Breast epithelium (tissue), 4 donors: ENCODE results near the gene AMZ2. TPM values are rescaled to one million over a fixed set of nuclear protein-coding genes. Genes with fewer than 3 reads are reported as not detected.
"Not testable (repeated sequence)": the region's sequence is repeated elsewhere in the genome, so short reads cannot be mapped to it uniquely, and the experiment has no call there.

Experiments
- DNase-seq, 2 donors: peaks; one replicate each; pipeline ENCODE4 v3.0.0-alpha.2; 2019; ENCODE audit warnings: low spot score in 2 of 2
- H3K27ac ChIP-seq, 2 donors: fragments of 200-600 bp; sonication (generic) in 1 of 2; one replicate each; pipeline ENCODE4 v1.5.1; 2016 to 2019; ENCODE audit warnings: mild to moderate bottlenecking in 1 of 2
- H3K27me3 ChIP-seq, 2 donors: fragments of 200-600 bp; sonication (generic) in 1 of 2; one replicate each; pipeline versions ENCODE4 v1.5.1 to v1.6.0; 2017 to 2019; ENCODE audit warnings: control low read depth in 1 of 2, mild to moderate bottlenecking in 1 of 2
- H3K36me3 ChIP-seq: fragments of 200-600 bp; one replicate; pipeline ENCODE4 v1.5.1; 2019
- H3K4me1 ChIP-seq, 2 donors: fragments of 200-600 bp; sonication (generic); one replicate each; pipeline ENCODE4 v1.5.1; 2016 to 2019; ENCODE audit warnings: control low read depth in 1 of 2
- H3K4me3 ChIP-seq, 3 donors: fragments of 200-600 bp; sonication (generic); 1 replicate in 2 of 3; 2 replicates in 1 of 3; pipeline ENCODE4 v1.5.1; 2016 to 2019; ENCODE audit warnings: mild to moderate bottlenecking in 3 of 3, moderate library complexity in 2 of 3
- H3K9me3 ChIP-seq, 2 donors: fragments of 200-600 bp; sonication (generic) in 1 of 2; one replicate each; pipeline ENCODE4 v1.5.1; 2016 to 2019; ENCODE audit warnings: control low read depth in 1 of 2
- POLR2A ChIP-seq: fragments of 450-650 bp; IDR thresholded peaks from one replicate; pipeline ENCODE4 v1.6.1; 2016; ENCODE audit warnings: antibody characterized with exemption, mild to moderate bottlenecking, moderate library complexity
- POLR2AphosphoS5 ChIP-seq, 3 donors: sonication (generic); formaldehyde crosslinking; IDR thresholded peaks; one replicate each; pipeline ENCODE4 v1.6.1; 2017; ENCODE audit warnings: antibody characterized with exemption in 3 of 3
- intact Hi-C: fragments of 100-400 bp; cut with DNase I; formaldehyde crosslinking; loops from one replicate; pipeline ENCODE4 v1.15.1; 2023; ENCODE audit warnings: low total_unique reads
- total RNA-seq, 3 donors: library from RNA; depleted of rRNA; stranded (reverse); fragments of >200 nt; gene quantifications; one replicate each; pipeline ENCODE4 v1.1.0, GENCODE V29; 2016
- TF ChIP-seq, protein P1 (sequence below), 3 donors: fragments of 450-650 bp; IDR thresholded peaks; one replicate each; pipeline ENCODE4 v1.5.1; 2016 to 2017; ENCODE audit warnings: antibody characterized with exemption in 3 of 3, mild to moderate bottlenecking in 3 of 3, moderate library complexity in 3 of 3

AMZ2 gene
- total RNA-seq, 3 donors from 2014 or later = 36.7 to 94.9 (median 48.3) TPM

DNA sequence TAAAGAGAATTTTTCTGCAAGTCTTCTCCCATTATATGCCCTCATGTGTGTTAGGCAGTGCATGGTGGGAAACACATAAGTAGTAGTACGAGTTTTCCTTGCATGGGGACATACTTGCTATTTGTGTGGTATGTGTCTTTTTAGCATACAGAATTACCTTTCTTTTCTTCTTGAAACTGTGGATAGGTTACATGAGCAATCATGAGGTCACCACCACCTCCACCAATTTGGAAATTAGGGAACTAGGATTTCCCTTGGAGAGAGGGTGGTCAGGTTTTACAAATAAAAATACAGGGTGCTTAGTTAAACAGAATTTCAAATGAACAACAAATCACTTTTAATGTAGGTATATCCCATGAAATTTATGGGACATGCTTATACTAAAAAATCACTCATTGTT, 16.3 kb upstream of the AMZ2 start:
- no peak overlapping the region for H3K4me3 ChIP-seq
- intact Hi-C loops = no loop called here
- no peak for TF ChIP-seq POLR2A
- TF ChIP-seq POLR2AphosphoS5 (IDR thresholded peaks at IDR 0.05) = no peak
- TF ChIP-seq, protein P1, sequence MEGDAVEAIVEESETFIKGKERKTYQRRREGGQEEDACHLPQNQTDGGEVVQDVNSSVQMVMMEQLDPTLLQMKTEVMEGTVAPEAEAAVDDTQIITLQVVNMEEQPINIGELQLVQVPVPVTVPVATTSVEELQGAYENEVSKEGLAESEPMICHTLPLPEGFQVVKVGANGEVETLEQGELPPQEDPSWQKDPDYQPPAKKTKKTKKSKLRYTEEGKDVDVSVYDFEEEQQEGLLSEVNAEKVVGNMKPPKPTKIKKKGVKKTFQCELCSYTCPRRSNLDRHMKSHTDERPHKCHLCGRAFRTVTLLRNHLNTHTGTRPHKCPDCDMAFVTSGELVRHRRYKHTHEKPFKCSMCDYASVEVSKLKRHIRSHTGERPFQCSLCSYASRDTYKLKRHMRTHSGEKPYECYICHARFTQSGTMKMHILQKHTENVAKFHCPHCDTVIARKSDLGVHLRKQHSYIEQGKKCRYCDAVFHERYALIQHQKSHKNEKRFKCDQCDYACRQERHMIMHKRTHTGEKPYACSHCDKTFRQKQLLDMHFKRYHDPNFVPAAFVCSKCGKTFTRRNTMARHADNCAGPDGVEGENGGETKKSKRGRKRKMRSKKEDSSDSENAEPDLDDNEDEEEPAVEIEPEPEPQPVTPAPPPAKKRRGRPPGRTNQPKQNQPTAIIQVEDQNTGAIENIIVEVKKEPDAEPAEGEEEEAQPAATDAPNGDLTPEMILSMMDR (IDR thresholded peaks at IDR 0.05) = no peak
- H3K9me3 ChIP-seq = no peaks in the 10 kb centered on the region
- no peak for DNase-seq
- H3K4me1 ChIP-seq = no peaks in the 10 kb centered on the region
- no peak overlapping the region for H3K27ac ChIP-seq
- no peaks in the 10 kb centered on the region for H3K27me3 ChIP-seq
- no peaks in the 10 kb centered on the region for H3K36me3 ChIP-seq

DNA sequence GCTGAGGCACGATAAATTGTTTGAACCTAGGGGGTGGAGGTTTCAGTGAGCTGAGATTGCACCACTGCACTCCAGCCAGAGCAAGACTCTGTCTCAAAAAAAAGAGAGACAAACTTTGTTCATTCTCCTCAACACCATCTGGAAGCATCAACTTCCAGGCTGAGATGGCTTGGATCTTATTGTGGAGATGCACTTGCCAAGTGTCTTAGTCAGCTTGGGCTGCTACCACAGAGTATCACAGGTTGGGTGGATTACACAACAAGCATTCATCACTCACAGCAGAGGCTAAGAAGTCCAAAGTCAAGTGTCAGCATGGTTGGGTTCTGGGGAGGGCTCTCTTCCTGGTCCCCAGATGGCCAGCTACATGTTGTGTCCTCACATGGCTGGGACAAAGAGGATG, 15.1 kb upstream of the AMZ2 start:
- DNase-seq, H3K27ac ChIP-seq, H3K27me3 ChIP-seq, H3K36me3 ChIP-seq, H3K9me3 ChIP-seq, intact Hi-C loops, H3K4me3 ChIP-seq, H3K4me1 ChIP-seq: not testable (repeated sequence)
- peak in 1 of 3 donors; percentile 37 for TF ChIP-seq POLR2AphosphoS5 (IDR thresholded peaks at IDR 0.05)

- H3K36me3 ChIP-seq, intact Hi-C loops, H3K27me3 ChIP-seq, DNase-seq, H3K4me3 ChIP-seq, H3K4me1 ChIP-seq, H3K9me3 ChIP-seq: not testable (repeated sequence)
- H3K27ac ChIP-seq = peak overlapping the region; percentile 55 to 65
Measured at GRCh38 chr17:68234726-68235335, 13.0 kb upstream of the AMZ2 start.

DNA sequence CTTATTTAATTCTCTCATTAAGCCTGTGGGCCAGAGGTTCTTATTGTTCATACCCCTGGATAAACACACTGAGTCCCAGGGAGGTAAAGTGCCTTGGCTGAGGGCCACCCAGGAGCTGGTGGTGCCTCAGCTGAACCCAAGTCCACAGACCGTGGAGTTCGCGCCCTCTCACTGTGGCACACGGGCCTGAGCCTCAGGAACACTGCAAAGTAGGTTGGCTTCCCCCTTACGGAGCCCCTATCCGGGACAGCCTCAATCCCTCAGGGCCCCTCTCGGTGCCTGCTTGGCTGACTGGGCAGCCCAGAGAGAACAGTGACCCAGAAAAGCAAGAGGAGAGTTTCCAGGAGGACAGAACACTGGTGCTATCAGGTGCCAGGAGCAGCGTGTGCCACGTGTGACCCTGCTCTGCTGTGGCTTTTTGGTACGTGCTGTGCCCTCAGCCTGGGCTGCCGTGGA, 12.5 kb upstream of the AMZ2 start:
- H3K27me3 ChIP-seq, intact Hi-C loops, H3K36me3 ChIP-seq, DNase-seq, H3K9me3 ChIP-seq, H3K4me3 ChIP-seq, H3K4me1 ChIP-seq: not testable (repeated sequence)
- H3K27ac ChIP-seq = peak overlapping the region; percentile 55 to 65

GRCh38 chr17:68237369-68238163, 10.3 kb upstream of the AMZ2 start:
- H3K9me3 ChIP-seq, DNase-seq, H3K27me3 ChIP-seq, H3K36me3 ChIP-seq, H3K4me1 ChIP-seq, H3K4me3 ChIP-seq, intact Hi-C loops: not testable (repeated sequence)
- peak overlapping the region; percentile 46 to 68 for H3K27ac ChIP-seq

GRCh38 chr17:68238164-68238870, 9.5 kb upstream of the AMZ2 start:
- no peaks in the 10 kb centered on the region for H3K36me3 ChIP-seq
- no peaks in the 10 kb centered on the region for H3K27me3 ChIP-seq
- intact Hi-C loops = no loop called here
- no peak for TF ChIP-seq POLR2AphosphoS5 (IDR thresholded peaks at IDR 0.05)
- no peak for TF ChIP-seq POLR2A
- TF ChIP-seq, protein P1 (IDR thresholded peaks at IDR 0.05) = no peak
- no peak overlapping the region for H3K4me3 ChIP-seq
- H3K27ac ChIP-seq = peak overlapping the region in 1 of 2 donors; percentile 46
- H3K4me1 ChIP-seq = no peaks in the 10 kb centered on the region
- no peak for DNase-seq
- H3K9me3 ChIP-seq = no peaks in the 10 kb centered on the region

DNA sequence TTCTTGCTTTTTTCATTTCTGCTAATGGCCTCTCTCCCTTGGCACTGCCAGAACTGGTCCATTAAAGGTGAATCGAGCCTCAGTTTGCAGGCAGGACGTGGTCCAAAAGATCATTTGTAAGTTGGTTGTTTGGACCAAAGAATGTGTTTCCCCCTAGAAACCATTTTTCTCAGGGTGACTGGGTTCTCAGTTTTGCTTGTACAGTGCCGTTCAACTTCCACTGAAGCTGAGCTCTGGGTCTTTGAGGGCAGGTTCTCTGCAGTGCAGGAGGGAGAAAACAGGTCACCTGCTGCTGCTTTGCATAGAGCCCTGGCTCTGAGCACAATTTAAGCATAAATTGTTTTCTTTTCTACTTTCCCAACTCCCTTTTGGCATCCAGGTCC, 9.0 kb upstream of the AMZ2 start:
- H3K27ac ChIP-seq = peak overlapping the region; percentile 19
- TF ChIP-seq POLR2AphosphoS5 (IDR thresholded peaks at IDR 0.05) (no peak), POLR2A (no peak)
- TF ChIP-seq, protein P1 (IDR thresholded peaks at IDR 0.05) = no peak
- intact Hi-C loops = no loop called here

More for the DNA sequence above, 9.0 kb upstream of the AMZ2 start:
- Histone ChIP-seq H3K4me3 (no peak overlapping the region), H3K4me1 (no peaks in the 10 kb centered on the region), H3K9me3 (no peaks in the 10 kb centered on the region), H3K36me3 (no peaks in the 10 kb centered on the region), H3K27me3 (no peaks in the 10 kb centered on the region)
- no peak for DNase-seq
